ENCODE results near the gene COX10. TPM values are rescaled to one million over a fixed set of nuclear protein-coding genes. Genes with fewer than 3 reads are reported as not detected.
"Not testable (repeated sequence)": the region's sequence is repeated elsewhere in the genome, so short reads cannot be mapped to it uniquely, and the experiment has no call there.

Gene COX10
- total RNA-seq, 1 donor = 15.5 TPM

DNA sequence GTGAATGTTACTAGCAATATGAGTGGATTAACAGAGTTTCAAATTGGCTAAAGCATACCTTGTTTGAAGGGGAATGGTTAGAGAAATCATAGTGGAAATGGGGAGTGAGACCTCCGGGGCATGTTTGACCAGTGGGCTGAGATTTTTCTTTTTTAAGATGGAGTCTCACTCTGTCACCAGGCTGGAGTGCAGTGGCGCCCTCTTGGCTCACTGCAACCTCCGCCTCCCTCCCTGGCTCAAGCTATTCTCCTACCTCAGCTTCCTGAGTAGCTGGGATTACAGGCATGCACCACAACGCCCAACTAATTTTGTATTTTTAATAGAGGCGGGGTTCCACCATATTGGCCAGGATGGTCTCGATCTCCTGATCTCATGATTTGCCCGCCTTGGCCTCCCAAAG, 157.7 kb downstream of the COX10 start:
- TF ChIP-seq, protein P1, sequence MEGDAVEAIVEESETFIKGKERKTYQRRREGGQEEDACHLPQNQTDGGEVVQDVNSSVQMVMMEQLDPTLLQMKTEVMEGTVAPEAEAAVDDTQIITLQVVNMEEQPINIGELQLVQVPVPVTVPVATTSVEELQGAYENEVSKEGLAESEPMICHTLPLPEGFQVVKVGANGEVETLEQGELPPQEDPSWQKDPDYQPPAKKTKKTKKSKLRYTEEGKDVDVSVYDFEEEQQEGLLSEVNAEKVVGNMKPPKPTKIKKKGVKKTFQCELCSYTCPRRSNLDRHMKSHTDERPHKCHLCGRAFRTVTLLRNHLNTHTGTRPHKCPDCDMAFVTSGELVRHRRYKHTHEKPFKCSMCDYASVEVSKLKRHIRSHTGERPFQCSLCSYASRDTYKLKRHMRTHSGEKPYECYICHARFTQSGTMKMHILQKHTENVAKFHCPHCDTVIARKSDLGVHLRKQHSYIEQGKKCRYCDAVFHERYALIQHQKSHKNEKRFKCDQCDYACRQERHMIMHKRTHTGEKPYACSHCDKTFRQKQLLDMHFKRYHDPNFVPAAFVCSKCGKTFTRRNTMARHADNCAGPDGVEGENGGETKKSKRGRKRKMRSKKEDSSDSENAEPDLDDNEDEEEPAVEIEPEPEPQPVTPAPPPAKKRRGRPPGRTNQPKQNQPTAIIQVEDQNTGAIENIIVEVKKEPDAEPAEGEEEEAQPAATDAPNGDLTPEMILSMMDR (IDR thresholded peaks at IDR 0.05; ENCODE audit: insufficient read depth, low read depth, low read length) = no peak
- no peak for DNase-seq (ENCODE audit: low read depth)
- no peak overlapping the region for H3K4me3 ChIP-seq (ENCODE audit: low read depth, low read length)

GRCh38 chr17:14228903-14229302, 159.6 kb downstream of the COX10 start:
- TF ChIP-seq, protein P1 (IDR thresholded peaks at IDR 0.05; ENCODE audit: insufficient read depth, low read depth, low read length) = no peak
- peak; percentile 97 for DNase-seq (ENCODE audit: low read depth)
- no peak overlapping the region for H3K4me3 ChIP-seq (ENCODE audit: low read depth, low read length)

DNA sequence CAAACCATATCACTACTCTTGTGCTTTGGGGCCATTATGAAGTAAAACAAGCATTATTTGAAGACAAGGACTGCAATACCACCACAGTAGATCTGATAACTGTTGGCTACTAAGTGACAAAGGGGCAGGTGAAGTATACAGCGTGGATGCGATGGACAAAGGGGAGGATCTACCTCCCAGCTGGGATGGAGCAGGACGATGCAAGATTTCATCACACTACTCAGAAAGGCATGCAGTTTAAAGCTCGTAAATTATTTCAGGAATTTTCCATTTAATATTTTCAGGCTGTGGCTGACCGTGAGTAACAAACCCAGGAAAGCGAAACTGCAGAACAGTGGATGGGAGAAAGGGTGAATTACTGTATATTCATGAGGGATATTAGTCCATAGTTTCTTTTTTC, 161.9 kb downstream of the COX10 start:
- not testable (repeated sequence) for H3K4me3 ChIP-seq (ENCODE audit: low read depth, low read length)
- DNase-seq (ENCODE audit: low read depth) = peak; percentile 33

- H3K4me3 ChIP-seq (ENCODE audit: low read depth, low read length); DNase-seq (ENCODE audit: low read depth): not testable (repeated sequence)
Measured at GRCh38 chr17:14235047-14235446, 165.7 kb downstream of the COX10 start.

DNA sequence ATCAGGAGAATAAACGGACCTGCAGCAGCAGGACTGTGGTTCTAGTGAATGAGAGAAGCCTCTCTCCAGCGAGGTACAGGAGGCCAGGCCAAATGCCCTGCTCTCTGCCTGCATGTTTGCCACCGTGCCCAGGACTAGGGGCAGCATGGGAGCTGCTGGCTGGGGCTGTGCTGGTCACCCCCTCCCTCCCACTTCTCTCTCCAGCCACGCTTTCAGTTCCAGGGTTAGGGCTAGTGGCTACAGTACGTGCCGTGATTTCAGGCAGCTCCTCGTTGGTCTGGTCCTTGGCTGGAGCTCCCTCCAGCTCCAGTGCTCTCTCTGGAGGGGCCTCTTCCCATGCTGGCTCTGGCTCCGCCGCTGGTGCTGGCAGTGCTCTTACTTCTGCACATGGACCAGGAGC, 166.7 kb downstream of the COX10 start:
- not testable (repeated sequence) for DNase-seq (ENCODE audit: low read depth); H3K4me3 ChIP-seq (ENCODE audit: low read depth, low read length)

DNA sequence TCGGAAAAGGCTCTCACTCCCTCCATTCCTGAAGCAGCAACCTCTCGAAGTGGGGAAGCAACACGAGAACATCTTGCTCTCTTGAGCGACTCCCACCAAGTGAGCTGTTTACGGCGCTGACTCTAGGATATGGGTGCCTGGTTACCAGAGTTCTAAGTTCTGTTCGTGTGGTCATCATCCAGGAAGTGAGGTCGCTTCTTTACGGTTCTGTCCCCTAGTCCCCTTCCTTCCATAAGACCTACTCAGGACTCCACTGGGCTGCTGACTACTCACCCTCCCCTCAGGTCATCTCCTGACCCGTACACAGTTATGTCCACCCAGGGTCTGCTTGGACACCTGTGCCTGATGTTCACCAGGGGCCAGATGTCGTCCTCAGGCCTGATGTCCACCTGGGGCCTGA, 167.5 kb downstream of the COX10 start, which contains the start of gene CDRT15:
Gene CDRT15, minus strand, starts transcription at position 101 of the 400 bp plus-strand sequence. Its CDS starts 29 bp downstream, at position 72.
- DNase-seq (ENCODE audit: low read depth); H3K4me3 ChIP-seq (ENCODE audit: low read depth, low read length): not testable (repeated sequence)

- not testable (repeated sequence) for DNase-seq (ENCODE audit: low read depth); H3K4me3 ChIP-seq (ENCODE audit: low read depth, low read length)
Measured at GRCh38 chr17:14239271-14239670, 170.0 kb downstream of the COX10 start.

DNA sequence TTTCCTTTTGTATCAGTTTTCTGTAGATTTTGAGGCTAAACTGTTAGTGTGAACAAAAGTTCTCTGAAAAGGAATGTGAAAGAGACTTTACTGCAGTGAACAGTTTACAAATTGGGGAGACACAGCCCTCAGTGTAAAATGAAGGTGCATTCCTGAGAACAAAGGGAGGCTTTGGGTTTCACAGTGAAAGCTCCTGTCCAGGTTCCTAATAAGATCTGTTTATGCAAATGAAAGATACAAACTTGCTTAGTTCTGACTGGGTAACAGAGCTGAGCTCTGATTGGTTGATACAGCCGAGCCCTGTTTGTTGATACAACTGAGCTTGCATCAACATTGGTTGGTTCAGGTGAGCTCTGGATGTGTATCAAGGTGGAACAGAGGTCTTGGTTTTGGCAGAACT, 175.7 kb downstream of the COX10 start:
- H3K4me3 ChIP-seq (ENCODE audit: low read depth, low read length) = no peak overlapping the region
- DNase-seq (ENCODE audit: low read depth) = no peak
- TF ChIP-seq, protein P1 (IDR thresholded peaks at IDR 0.05; ENCODE audit: insufficient read depth, low read depth, low read length) = no peak

- no peak for DNase-seq (ENCODE audit: low read depth)
- H3K4me3 ChIP-seq (ENCODE audit: low read depth, low read length) = no peak overlapping the region
- TF ChIP-seq, protein P1 (IDR thresholded peaks at IDR 0.05; ENCODE audit: insufficient read depth, low read depth, low read length) = no peak
Measured at GRCh38 chr17:14245629-14246028, 176.3 kb downstream of the COX10 start.

Small RNA genes lying within 50 kb of the gene (small RNA-seq; reads per million reads assigned to genes)
- gene RF00090 = not detected

Other genes starting within 250 kb of the COX10 start
- not detected in 2 replicates for gene CDRT15, start 167.4 kb downstream of the COX10 start, total RNA-seq
- 7.4 and 10.4 TPM in 2 replicates for gene HS3ST3B1, start 231.6 kb downstream of the COX10 start, total RNA-seq